ENCODE measurements around the gene B4GALT4.
"Not testable (repeated sequence)": the region's sequence is repeated elsewhere in the genome, so short reads cannot be mapped to it uniquely, and the experiment has no call there.

B4GALT4 gene, protein sequence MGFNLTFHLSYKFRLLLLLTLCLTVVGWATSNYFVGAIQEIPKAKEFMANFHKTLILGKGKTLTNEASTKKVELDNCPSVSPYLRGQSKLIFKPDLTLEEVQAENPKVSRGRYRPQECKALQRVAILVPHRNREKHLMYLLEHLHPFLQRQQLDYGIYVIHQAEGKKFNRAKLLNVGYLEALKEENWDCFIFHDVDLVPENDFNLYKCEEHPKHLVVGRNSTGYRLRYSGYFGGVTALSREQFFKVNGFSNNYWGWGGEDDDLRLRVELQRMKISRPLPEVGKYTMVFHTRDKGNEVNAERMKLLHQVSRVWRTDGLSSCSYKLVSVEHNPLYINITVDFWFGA

DNA sequence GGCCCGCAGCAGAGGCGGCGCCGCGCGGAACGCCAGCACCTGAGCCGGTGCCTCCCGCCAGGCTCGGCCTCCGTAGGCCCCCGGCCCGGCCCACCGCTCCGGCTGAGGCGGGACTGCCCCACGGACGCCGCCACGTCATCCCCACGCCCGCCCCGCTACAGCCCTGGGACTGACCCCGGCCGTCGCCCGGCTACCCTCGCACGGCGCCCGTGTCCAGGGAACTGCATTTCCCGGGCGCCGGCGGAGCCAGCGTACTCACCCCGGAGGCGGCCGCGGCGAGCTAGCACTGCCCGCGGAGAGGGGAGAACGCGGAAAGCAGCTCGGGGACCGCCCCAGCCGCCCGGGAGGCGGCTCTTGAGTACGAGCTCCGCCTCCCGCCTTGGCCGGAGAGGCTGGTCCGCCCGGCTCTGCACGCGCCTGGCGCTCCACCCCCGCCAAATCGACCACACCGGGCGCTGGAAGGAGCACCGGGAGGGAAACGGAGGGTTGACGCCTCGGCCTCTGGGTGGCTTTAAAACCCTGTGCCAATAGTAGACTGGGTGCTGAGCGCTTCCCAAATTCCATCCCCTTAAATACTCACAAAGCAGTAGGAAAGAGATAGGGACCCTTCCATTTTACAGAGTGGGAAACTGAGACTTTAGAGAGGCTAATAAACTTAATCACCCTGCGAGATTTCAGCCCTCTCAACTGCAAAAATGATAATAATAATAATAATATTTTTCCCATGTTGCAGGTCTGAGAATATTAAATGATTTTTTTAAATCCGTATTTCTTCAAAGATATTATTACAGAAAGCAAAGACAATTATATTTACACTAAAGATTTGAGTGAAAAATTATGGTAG, at the start of gene B4GALT4:
TSS of gene B4GALT4 (minus strand) at position 288 of the 844 bp plus-strand sequence. CDS start 10,779 bp downstream, outside the sequence.
- FAIRE-seq (no peak), DNase-seq (ENCODE audit: insufficient read length, low spot score) (peak; percentile 22)
- TF ChIP-seq CTCF (IDR thresholded peaks at IDR 0.05; ENCODE audit: insufficient read depth, missing control alignments) = no peak

DNA sequence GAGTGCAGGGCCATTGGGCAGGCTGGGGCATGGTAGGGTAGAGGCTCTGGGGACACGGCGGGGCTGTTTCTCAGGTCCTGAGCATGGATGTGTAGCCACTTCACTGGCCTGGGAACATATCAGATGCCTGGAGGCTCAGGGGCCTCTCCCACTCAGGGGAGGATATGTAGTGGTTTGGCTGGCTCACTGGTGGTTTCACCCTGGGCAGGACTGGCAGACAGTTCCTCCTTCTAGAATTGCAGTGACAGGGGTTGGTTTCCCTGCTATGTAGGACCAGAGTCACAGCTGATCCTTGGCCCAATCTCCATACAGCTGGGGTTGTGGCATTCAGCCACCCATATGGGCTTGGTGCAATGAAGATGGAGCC, 48.7 kb upstream of the B4GALT4 start:
- no peak for DNase-seq (ENCODE audit: insufficient read length, low spot score)
- no peak for FAIRE-seq
- no peak for TF ChIP-seq CTCF (IDR thresholded peaks at IDR 0.05; ENCODE audit: insufficient read depth, missing control alignments)

DNA sequence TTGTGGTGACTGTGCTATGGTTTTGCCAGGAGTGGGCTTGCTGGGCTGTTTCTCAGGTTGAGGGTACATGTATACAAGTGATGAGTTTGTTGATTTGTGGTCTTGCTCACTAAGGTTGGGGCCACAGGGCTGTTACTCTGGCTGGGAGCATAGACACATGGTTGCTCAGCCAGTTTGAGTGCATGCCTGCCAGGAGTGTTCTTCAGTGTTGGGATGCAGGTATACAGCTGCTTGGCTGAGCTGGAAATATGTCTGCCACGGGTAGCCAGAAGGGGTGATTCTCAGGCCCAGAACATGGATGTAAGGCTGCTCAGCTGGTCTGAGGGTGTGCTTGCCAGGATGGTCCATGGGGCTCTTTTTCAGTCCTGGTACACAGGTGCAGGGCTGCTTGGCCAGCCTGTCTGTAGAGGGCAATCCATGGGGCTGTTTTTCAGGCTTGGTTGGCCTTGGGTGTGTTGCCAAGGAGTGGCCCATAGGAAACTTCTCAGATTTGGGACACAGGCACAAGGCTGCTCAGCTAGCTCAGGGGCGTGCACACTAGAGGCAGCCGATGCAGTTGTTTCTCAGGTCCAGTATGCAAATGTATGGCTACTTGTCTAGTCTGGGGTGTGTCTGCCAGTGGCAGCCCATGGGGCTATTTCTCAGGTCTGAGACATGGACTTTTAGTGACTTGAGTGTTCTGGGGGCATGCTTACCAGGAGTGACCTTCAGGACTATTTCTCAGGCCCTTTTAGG, 48.2 kb upstream of the B4GALT4 start:
- FAIRE-seq (no peak), DNase-seq (ENCODE audit: insufficient read length, low spot score) (no peak)
- no peak for TF ChIP-seq CTCF (IDR thresholded peaks at IDR 0.05; ENCODE audit: insufficient read depth, missing control alignments)

DNA sequence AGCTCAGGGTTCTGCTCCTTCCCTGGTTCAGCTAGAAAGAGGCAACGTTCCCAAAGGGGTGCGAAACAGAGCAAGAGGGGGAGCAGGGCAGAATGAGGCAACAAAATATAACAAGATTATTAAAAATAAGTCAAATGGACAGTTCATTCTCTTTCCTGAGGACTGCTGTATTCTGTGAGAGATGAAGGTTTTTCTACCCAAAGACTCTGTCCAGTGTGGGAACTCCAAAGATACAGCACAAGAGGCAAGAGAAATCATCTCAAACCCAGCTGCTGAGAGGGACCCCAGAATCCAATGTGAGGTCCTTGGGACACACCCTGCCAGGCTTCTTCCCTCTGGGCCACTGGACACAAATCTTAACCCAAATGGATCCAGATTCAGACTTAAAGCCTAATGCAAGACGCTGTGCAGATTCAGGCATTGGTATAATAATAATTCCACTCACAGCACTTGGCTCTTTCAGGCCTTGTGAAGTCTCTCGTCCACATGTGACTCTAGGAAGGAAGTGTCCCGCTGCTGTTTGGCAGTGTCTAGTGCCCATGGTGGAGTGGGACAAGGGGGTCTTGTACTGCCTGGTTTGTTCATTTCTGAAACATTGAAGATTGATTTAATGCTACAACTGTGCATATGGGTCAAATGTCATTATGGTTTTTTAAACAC, 39.0 kb upstream of the B4GALT4 start:
- TF ChIP-seq CTCF (IDR thresholded peaks at IDR 0.05; ENCODE audit: insufficient read depth, missing control alignments) = no peak
- no peak for FAIRE-seq

GRCh38 chr3:119279101-119279554, 38.5 kb upstream of the B4GALT4 start:
- no peak for TF ChIP-seq CTCF (IDR thresholded peaks at IDR 0.05; ENCODE audit: insufficient read depth, missing control alignments)
- FAIRE-seq (no peak), DNase-seq (ENCODE audit: insufficient read length, low spot score) (no peak)

More for the DNA sequence above, 39.0 kb upstream of the B4GALT4 start:
- no peak for DNase-seq (ENCODE audit: insufficient read length, low spot score)

DNA sequence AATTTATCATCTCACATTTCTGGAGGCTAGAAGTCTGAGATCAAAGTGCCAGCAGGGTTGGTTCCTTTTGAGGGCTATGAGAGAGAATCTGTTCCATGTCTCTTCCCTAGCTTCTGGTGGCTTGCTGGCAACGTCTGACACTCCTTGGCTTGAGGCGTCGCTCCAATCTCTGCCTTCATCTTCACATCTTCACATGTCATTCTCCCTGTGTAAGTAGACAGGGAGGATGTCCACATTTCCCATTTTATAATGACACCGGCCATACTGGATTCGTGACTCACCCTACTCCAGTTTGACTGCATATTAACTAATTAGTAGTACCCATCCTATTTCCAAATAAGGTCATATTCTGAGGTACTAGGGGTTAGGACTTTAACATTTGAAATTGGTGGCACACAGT, 36.0 kb upstream of the B4GALT4 start:
- TF ChIP-seq CTCF (IDR thresholded peaks at IDR 0.05; ENCODE audit: insufficient read depth, missing control alignments) = no peak
- FAIRE-seq (no peak), DNase-seq (ENCODE audit: insufficient read length, low spot score) (no peak)

DNA sequence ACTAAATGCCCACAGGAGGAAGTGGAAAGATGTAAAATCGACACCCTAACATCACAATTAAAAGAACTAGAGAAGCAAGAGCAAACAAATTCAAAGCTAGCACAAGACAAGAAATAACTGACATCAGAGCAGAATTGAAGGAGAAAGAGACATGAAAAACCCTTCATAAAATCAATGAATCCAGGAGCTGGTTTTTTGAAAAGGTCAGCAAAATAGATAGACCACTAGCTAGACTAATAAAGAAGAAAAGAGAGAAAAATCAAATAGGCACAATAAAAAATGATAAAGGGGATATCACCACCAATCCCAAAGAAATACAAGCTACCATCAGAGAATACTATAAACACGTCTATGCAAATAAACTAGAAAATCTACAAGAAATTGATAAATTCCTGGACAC, 29.5 kb upstream of the B4GALT4 start:
- FAIRE-seq = not testable (repeated sequence)

More for the DNA sequence above, 29.5 kb upstream of the B4GALT4 start:
- not testable (repeated sequence) for DNase-seq (ENCODE audit: insufficient read length, low spot score)
